HG02885 (cell line): ENCODE results near the gene NEURL2.
"Not testable (repeated sequence)": the region's sequence is repeated elsewhere in the genome, so short reads cannot be mapped to it uniquely, and the experiment has no call there.

ENCODE experiments used
- ATAC-seq: cut with Tn5 transposase; IDR thresholded peaks from one replicate; pipeline ENCODE4 v1.9.1; 2021; ENCODE audit warnings: mild to moderate bottlenecking; ENCODE audit not compliant: unreplicated experiment, poor library complexity

NEURL2 gene

GRCh38 chr20:45902199-45902701, 11.2 kb upstream of the NEURL2 start:
- no peak for ATAC-seq

- ATAC-seq, result not testable (repeated sequence)
Observed at GRCh38 chr20:45901332-45901731, 10.3 kb upstream of the NEURL2 start.

- no peak for ATAC-seq
Observed at GRCh38 chr20:45899046-45899835, 8.2 kb upstream of the NEURL2 start.

GRCh38 chr20:45898285-45898684, 7.3 kb upstream of the NEURL2 start:
- no peak for ATAC-seq

- ATAC-seq, result no peak
Observed at GRCh38 chr20:45897692-45898091, 6.7 kb upstream of the NEURL2 start.

- no peak for ATAC-seq
Observed at GRCh38 chr20:45897289-45897688, 6.3 kb upstream of the NEURL2 start.

- no peak for ATAC-seq
Observed at GRCh38 chr20:45896641-45897161, 5.7 kb upstream of the NEURL2 start.

- ATAC-seq, result no peak
Observed at GRCh38 chr20:45894797-45895196, 3.8 kb upstream of the NEURL2 start.

GRCh38 chr20:45893831-45894230, 2.8 kb upstream of the NEURL2 start:
- ATAC-seq, result no peak

- no peak for ATAC-seq
Observed at GRCh38 chr20:45892828-45893500, 2.0 kb upstream of the NEURL2 start.

GRCh38 chr20:45892049-45892825, 1.2 kb upstream of the NEURL2 start:
- ATAC-seq, result no peak

- ATAC-seq, result peak; percentile 27
Observed at GRCh38 chr20:45890077-45890984, 677 bp downstream of the NEURL2 start.

- no peak for ATAC-seq
Observed at GRCh38 chr20:45888681-45889080, 2.3 kb downstream of the NEURL2 start.

- ATAC-seq, result no peak
Observed at GRCh38 chr20:45887346-45887715, 3.7 kb downstream of the NEURL2 start, which contains the start of gene SPATA25. Gene SPATA25, minus strand, starts transcription at chr20:45887622. Its CDS starts 32 bp downstream, at chr20:45887590.

- no peak for ATAC-seq
Observed at GRCh38 chr20:45886590-45887345, 4.2 kb downstream of the NEURL2 start.

- ATAC-seq, result no peak
Observed at GRCh38 chr20:45883100-45883469, 7.9 kb downstream of the NEURL2 start.

GRCh38 chr20:45882469-45883099, 8.4 kb downstream of the NEURL2 start:
- ATAC-seq, result no peak

GRCh38 chr20:45880988-45881788, 9.8 kb downstream of the NEURL2 start, which contains the start of gene ZSWIM1:
Gene ZSWIM1, plus strand, starts transcription at chr20:45881227. Its CDS starts 1,366 bp downstream, at chr20:45882593.
- ATAC-seq, result peak; percentile 98
